ENCODE data around the gene PDXDC1.
A peak's percentile ranks its signal among the peaks of the same experiment; 100 is the strongest.

PDXDC1 gene

GRCh38 chr16:15037003-15037402 is 62.2 kb downstream of the PDXDC1 start:
- no peak overlapping the region for H3K4me3 ChIP-seq (replicated peaks; ENCODE audit: insufficient read depth, low read length)
- no peak for TF ChIP-seq CTCF (IDR thresholded peaks at IDR 0.05; ENCODE audit: insufficient read depth, low read length)
- TF ChIP-seq REST (IDR thresholded peaks at IDR 0.05; ENCODE audit: insufficient replicate concordance, low read depth) = no peak
- no peak for TF ChIP-seq GABPA (IDR thresholded peaks at IDR 0.05; ENCODE audit: low read depth)
- no peaks in the 10 kb centered on the region for H3K27me3 ChIP-seq (ENCODE audit: insufficient read depth, poor library complexity, severe bottlenecking)
- DNase-seq (ENCODE audit: low read depth in 1 of 2, low spot score in 1 of 2) = no peak
- H3K27ac ChIP-seq (replicated peaks) = no peak overlapping the region

- no peak for TF ChIP-seq GABPA (IDR thresholded peaks at IDR 0.05; ENCODE audit: low read depth)
- no peak for DNase-seq (ENCODE audit: low read depth in 1 of 2, low spot score in 1 of 2)
- Histone ChIP-seq H3K27me3 (ENCODE audit: insufficient read depth, poor library complexity, severe bottlenecking) (no peaks in the 10 kb centered on the region), H3K4me3 (replicated peaks; ENCODE audit: insufficient read depth, low read length) (no peak overlapping the region), H3K27ac (replicated peaks) (no peak overlapping the region)
These were observed 62.9 kb downstream of the PDXDC1 start for GRCh38 chr16:15037745-15038144.

- Histone ChIP-seq H3K27me3 (ENCODE audit: insufficient read depth, poor library complexity, severe bottlenecking) (no peaks in the 10 kb centered on the region), H3K27ac (replicated peaks) (no peak overlapping the region), H3K4me3 (replicated peaks; ENCODE audit: insufficient read depth, low read length) (no peak overlapping the region)
- no peak for TF ChIP-seq REST (IDR thresholded peaks at IDR 0.05; ENCODE audit: insufficient replicate concordance, low read depth)
- TF ChIP-seq CTCF (IDR thresholded peaks at IDR 0.05; ENCODE audit: insufficient read depth, low read length) = no peak
- no peak for TF ChIP-seq SPI1 (IDR thresholded peaks at IDR 0.05; ENCODE audit: borderline replicate concordance, low read depth)
- TF ChIP-seq POLR2AphosphoS5 (IDR thresholded peaks at IDR 0.05; ENCODE audit: low read depth) = no peak
- no peak for TF ChIP-seq GABPA (IDR thresholded peaks at IDR 0.05; ENCODE audit: low read depth)
- no peak for DNase-seq (ENCODE audit: low read depth in 1 of 2, low spot score in 1 of 2)
These were observed 63.9 kb downstream of the PDXDC1 start for GRCh38 chr16:15038689-15039088.

- no peak overlapping the region for H3K4me3 ChIP-seq (replicated peaks; ENCODE audit: insufficient read depth, low read length)
- H3K27me3 ChIP-seq (ENCODE audit: insufficient read depth, poor library complexity, severe bottlenecking) = no peaks in the 10 kb centered on the region
- no peak for TF ChIP-seq SPI1 (IDR thresholded peaks at IDR 0.05; ENCODE audit: borderline replicate concordance, low read depth)
- no peak for TF ChIP-seq POLR2AphosphoS5 (IDR thresholded peaks at IDR 0.05; ENCODE audit: low read depth)
- TF ChIP-seq GABPA (IDR thresholded peaks at IDR 0.05; ENCODE audit: low read depth) = no peak
- TF ChIP-seq CTCF (IDR thresholded peaks at IDR 0.05; ENCODE audit: insufficient read depth, low read length) = no peak
- TF ChIP-seq REST (IDR thresholded peaks at IDR 0.05; ENCODE audit: insufficient replicate concordance, low read depth) = no peak
- DNase-seq (ENCODE audit: low read depth in 1 of 2, low spot score in 1 of 2) = peak in 1 of 2 experiments; percentile 52
- H3K27ac ChIP-seq (replicated peaks) = no peak overlapping the region
These were observed 66.6 kb downstream of the PDXDC1 start for GRCh38 chr16:15041271-15042004.

Data from HL-60 (cell line).